ENCODE measurements around the gene CALHM5. TPM values are rescaled to one million over a fixed set of nuclear protein-coding genes. Genes with fewer than 3 reads are reported as not detected.

The CALHM5 gene
- total RNA-seq, 2 donors from 2014 or later: 0.32 to 1.8 TPM

DNA sequence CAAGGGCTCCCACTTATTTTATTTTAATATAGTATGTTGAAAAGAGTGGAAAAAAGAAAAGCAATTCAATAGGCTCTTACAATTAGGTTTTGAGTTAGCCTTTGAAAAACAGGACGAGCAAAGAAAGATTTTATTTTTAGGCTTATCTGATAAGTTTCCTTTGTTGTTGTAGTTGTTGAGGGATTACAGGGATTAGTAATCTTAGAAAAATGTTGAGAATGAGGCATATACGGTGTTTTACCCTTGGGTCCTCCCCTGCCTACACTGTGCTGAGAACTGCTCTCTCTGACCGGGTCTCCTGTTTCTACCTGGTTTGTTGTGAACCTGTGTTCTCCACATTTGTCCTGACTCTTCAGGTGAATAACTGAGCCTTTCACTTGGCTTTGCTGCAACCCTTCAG is 17.3 kb downstream of the CALHM5 start:
- H3K9me3 ChIP-seq: no peaks in the 10 kb centered on the region
- H3K4me3 ChIP-seq: no peak overlapping the region
- intact Hi-C loops (cut with DNase I): no loop called here
- WGBS: 51% methylated on average over 3 of the region's 3 CpGs
- H3K4me1 ChIP-seq (replicated peaks): no peaks in the 10 kb centered on the region
- TF ChIP-seq, protein P1, sequence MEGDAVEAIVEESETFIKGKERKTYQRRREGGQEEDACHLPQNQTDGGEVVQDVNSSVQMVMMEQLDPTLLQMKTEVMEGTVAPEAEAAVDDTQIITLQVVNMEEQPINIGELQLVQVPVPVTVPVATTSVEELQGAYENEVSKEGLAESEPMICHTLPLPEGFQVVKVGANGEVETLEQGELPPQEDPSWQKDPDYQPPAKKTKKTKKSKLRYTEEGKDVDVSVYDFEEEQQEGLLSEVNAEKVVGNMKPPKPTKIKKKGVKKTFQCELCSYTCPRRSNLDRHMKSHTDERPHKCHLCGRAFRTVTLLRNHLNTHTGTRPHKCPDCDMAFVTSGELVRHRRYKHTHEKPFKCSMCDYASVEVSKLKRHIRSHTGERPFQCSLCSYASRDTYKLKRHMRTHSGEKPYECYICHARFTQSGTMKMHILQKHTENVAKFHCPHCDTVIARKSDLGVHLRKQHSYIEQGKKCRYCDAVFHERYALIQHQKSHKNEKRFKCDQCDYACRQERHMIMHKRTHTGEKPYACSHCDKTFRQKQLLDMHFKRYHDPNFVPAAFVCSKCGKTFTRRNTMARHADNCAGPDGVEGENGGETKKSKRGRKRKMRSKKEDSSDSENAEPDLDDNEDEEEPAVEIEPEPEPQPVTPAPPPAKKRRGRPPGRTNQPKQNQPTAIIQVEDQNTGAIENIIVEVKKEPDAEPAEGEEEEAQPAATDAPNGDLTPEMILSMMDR (IDR thresholded peaks at IDR 0.05): no peak
- no peak for TF ChIP-seq POLR2AphosphoS5 (IDR thresholded peaks at IDR 0.05)
- no peak for TF ChIP-seq POLR2A (IDR thresholded peaks at IDR 0.05)
- DNase-seq (ENCODE audit: low spot score): no peak
- H3K27ac ChIP-seq: no peak overlapping the region
- no peaks in the 10 kb centered on the region for H3K36me3 ChIP-seq
- H3K27me3 ChIP-seq (replicated peaks; ENCODE audit: insufficient read depth): no peaks in the 10 kb centered on the region

DNA sequence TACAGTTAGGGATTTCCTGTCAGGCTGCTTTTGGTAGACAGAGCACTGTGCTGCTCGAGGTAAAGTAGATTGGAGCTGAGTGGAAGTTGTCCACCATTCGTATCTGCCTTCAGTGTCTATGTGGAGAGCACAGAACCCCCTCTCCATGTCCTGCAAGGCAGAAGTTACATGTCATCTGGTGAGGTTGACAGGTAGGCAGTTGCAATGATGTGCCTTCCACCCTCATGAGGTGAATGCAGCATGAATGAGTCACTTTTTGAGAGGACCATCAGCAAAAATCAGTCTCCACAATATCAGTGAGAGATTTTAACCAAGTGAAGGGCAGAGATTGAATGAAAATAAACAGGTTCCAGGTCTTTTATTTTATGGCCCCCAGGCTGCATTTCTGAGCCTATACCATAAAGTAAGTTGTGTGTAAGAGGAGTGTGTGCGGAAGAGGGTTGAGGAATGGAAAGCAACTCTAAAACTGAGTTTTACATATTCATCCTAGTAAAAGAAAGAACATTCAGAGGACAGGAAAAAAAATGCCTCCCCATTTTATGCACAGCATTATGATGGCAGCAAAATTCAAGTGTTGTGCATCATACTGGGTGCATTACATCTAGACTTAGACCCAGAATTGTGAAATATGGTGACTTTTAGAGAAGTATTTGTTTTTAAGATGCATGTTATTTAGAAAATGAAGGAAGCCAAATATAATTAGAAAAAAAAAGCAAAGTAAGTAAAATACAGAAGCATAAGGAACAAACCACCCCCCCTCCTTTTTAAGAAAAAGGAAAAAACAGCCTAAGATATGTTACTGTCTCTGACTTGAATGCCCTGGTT is 18.2 kb downstream of the CALHM5 start:
- Histone ChIP-seq H3K27me3 (replicated peaks; ENCODE audit: insufficient read depth) (no peaks in the 10 kb centered on the region), H3K4me3 (no peak overlapping the region), H3K27ac (no peak overlapping the region), H3K4me1 (replicated peaks) (no peaks in the 10 kb centered on the region), H3K9me3 (no peaks in the 10 kb centered on the region), H3K36me3 (no peaks in the 10 kb centered on the region)
- intact Hi-C loops (cut with DNase I): loop anchor here (10.0 kb wide), 1 partner anchor 245 kb away; no protein-coding TSS in a partner anchor
- 76% methylated on average over 3 of the region's 3 CpGs for WGBS
- DNase-seq (ENCODE audit: low spot score): no peak
- TF ChIP-seq POLR2AphosphoS5 (IDR thresholded peaks at IDR 0.05) (no peak), POLR2A (IDR thresholded peaks at IDR 0.05) (no peak)
- TF ChIP-seq, protein P1 (IDR thresholded peaks at IDR 0.05): no peak

GRCh38 chr6:116530436-116530835 is 19.0 kb downstream of the CALHM5 start:
- intact Hi-C loops (cut with DNase I): loop anchor here (10.0 kb wide), 1 partner anchor 246 kb away; no protein-coding TSS in a partner anchor
- no peak overlapping the region for H3K4me3 ChIP-seq
- H3K4me1 ChIP-seq (replicated peaks): no peaks in the 10 kb centered on the region
- H3K36me3 ChIP-seq: no peaks in the 10 kb centered on the region
- no peaks in the 10 kb centered on the region for H3K9me3 ChIP-seq
- H3K27me3 ChIP-seq (replicated peaks; ENCODE audit: insufficient read depth): no peaks in the 10 kb centered on the region
- 47% methylated on average over 2 of the region's 2 CpGs for WGBS
- no peak overlapping the region for H3K27ac ChIP-seq
- TF ChIP-seq POLR2AphosphoS5 (IDR thresholded peaks at IDR 0.05): no peak
- TF ChIP-seq, protein P1 (IDR thresholded peaks at IDR 0.05): no peak
- TF ChIP-seq POLR2A (IDR thresholded peaks at IDR 0.05): no peak
- DNase-seq (ENCODE audit: low spot score): no peak

DNA sequence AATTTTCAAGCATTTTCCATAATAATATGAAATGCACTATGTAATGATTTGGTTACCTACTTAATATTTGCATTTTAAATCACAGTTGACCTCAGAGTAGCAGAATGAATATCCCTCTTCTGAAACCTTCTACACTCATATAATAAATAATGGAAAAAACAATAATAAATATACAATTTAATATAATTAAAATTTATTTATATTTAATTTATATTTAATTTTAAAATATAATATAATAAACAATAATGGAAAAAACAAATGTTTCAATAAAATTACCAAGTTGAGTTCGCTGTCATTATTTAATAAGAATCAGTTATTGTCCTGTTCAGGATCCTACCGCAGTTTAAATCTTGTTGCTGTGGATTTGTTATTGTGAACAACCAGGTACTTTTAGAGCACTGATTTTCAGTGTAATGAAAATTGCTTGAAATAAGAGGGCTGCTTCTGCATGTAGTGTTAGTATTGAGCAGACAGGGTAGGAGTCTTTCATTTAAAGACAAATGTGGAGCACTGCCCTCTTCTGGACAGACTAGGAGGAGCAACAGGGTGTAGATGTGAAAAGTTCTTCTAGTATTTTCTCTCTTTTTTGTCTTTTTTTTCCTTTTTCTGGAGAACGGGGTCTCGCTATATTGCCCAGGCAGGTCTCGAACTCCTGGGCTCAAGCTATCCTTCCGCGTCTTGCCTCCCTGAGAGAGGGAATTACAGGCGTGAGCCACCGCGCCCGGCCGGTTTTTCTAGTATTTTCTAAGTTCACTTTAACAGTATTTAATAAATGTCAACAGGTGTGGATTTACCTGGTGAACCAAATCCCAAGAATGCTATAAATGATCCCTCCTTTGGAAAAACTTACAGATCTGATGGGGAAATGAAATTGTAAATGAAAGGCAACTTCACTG is 20.5 kb downstream of the CALHM5 start:
- intact Hi-C loops (cut with DNase I): loop anchor here (10.0 kb wide), 1 partner anchor 247 kb away; no protein-coding TSS in a partner anchor
- H3K27ac ChIP-seq: no peak overlapping the region

More for the DNA sequence above, 20.5 kb downstream of the CALHM5 start:
- Histone ChIP-seq H3K4me3 (no peak overlapping the region), H3K36me3 (no peaks in the 10 kb centered on the region), H3K27me3 (replicated peaks; ENCODE audit: insufficient read depth) (no peaks in the 10 kb centered on the region), H3K9me3 (no peaks in the 10 kb centered on the region), H3K4me1 (replicated peaks) (no peaks in the 10 kb centered on the region)
- TF ChIP-seq POLR2A (IDR thresholded peaks at IDR 0.05): no peak
- TF ChIP-seq, protein P1 (IDR thresholded peaks at IDR 0.05): peak; percentile 31 to 65 (median 52)
- 75% methylated on average over 12 of the region's 12 CpGs for WGBS
- DNase-seq (ENCODE audit: low spot score): peak; percentile 13
